Tibial nerve (tissue), 4 donors: ENCODE measurements around the gene RAB30.

Experiments used
- CTCF ChIP-seq, 5 experiments: fragments of 200-600 bp in 3 of 5; fragments of 450-650 bp in 2 of 5; sonication (generic) in 3 of 5; IDR thresholded peaks; one replicate each; pipeline ENCODE4 v1.5.1; 2016 to 2019; ENCODE audit warnings: antibody characterized with exemption in 5 of 5, mild to moderate bottlenecking in 3 of 5, moderate library complexity in 2 of 5
- EP300 ChIP-seq, 2 donors: sonication (generic); formaldehyde crosslinking; IDR thresholded peaks; one replicate each; pipeline ENCODE4 v1.6.1; 2017; ENCODE audit warnings: antibody characterized with exemption in 2 of 2, mild to moderate bottlenecking in 1 of 2
- POLR2A ChIP-seq, 2 donors: fragments of 450-650 bp; IDR thresholded peaks; one replicate each; pipeline ENCODE4 v1.6.1; 2017; ENCODE audit warnings: antibody characterized with exemption in 2 of 2, mild to moderate bottlenecking in 2 of 2, moderate library complexity in 2 of 2

- no peak for TF ChIP-seq CTCF (IDR thresholded peaks at IDR 0.05)
- no peak for TF ChIP-seq EP300 (IDR thresholded peaks at IDR 0.05)
- TF ChIP-seq POLR2A (IDR thresholded peaks at IDR 0.05): no peak
These were observed 24.0 kb downstream of the RAB30 start for GRCh38 chr11:83047515-83048225.
